Trophoblast cell (in vitro differentiated cells and primary cell): ENCODE measurements around the gene ISLR.

ENCODE experiments used
- DNase-seq, 2 donors: peaks; one replicate each; pipeline ENCODE4 v3.0.0-alpha.2; 2016
- H2AFZ ChIP-seq: 2 replicates; pipeline ENCODE4 v1.6.1; 2013; ENCODE audit warnings: low read length, moderate library complexity, mild to moderate bottlenecking; ENCODE audit not compliant: insufficient read depth, poor library complexity
- H2AK5ac ChIP-seq: 2 replicates; pipeline ENCODE4 v1.6.1; 2013; ENCODE audit warnings: mild to moderate bottlenecking, low read length
- H2BK120ac ChIP-seq: 2 replicates; pipeline ENCODE4 v1.6.1; 2013; ENCODE audit warnings: low read length, mild to moderate bottlenecking, moderate library complexity; ENCODE audit not compliant: insufficient read depth, poor library complexity
- H2BK12ac ChIP-seq: 2 replicates; pipeline ENCODE4 v1.6.1; 2013; ENCODE audit warnings: mild to moderate bottlenecking, low read length, moderate library complexity
- H2BK5ac ChIP-seq: 2 replicates; pipeline ENCODE4 v1.6.1; 2013; ENCODE audit warnings: low read length, low read depth, moderate library complexity, mild to moderate bottlenecking; ENCODE audit not compliant: poor library complexity
- H3K14ac ChIP-seq: 2 replicates; pipeline ENCODE4 v1.6.1; 2013; ENCODE audit warnings: mild to moderate bottlenecking, low read length
- H3K18ac ChIP-seq: 2 replicates; pipeline ENCODE4 v1.6.1; 2013; ENCODE audit warnings: mild to moderate bottlenecking, low read length
- H3K23ac ChIP-seq: 2 replicates; pipeline ENCODE4 v1.6.1; 2013; ENCODE audit warnings: low read length
- H3K27ac ChIP-seq: 2 replicates; pipeline ENCODE4 v1.5.1; 2013; ENCODE audit warnings: low read depth, mild to moderate bottlenecking, inconsistent platforms, low read length, moderate library complexity
- H3K27me3 ChIP-seq: 2 replicates; pipeline ENCODE4 v1.6.1; 2013; ENCODE audit warnings: inconsistent platforms, mild to moderate bottlenecking, low read length, moderate library complexity; ENCODE audit not compliant: insufficient read depth
- H3K36me3 ChIP-seq, 2 experiments: 1 replicate in 1 of 2; 2 replicates in 1 of 2; pipeline ENCODE4 v1.6.1; 2013; ENCODE audit warnings: low read length in 2 of 2, mild to moderate bottlenecking in 2 of 2, moderate library complexity in 1 of 2; ENCODE audit not compliant: insufficient read depth in 2 of 2, control insufficient read depth in 1 of 2
- H3K4ac ChIP-seq: 2 replicates; pipeline ENCODE4 v1.6.1; 2013; ENCODE audit warnings: low read depth, mild to moderate bottlenecking, low read length, moderate library complexity
- H3K4me1 ChIP-seq, 2 experiments: 1 replicate in 1 of 2; 2 replicates in 1 of 2; pipeline ENCODE4 v1.6.1; 2013; ENCODE audit warnings: low read length in 2 of 2, mild to moderate bottlenecking in 2 of 2, moderate library complexity in 1 of 2; ENCODE audit not compliant: insufficient read depth in 2 of 2, control insufficient read depth in 1 of 2
- H3K4me2 ChIP-seq: 2 replicates; pipeline ENCODE4 v1.6.1; 2013; ENCODE audit warnings: inconsistent platforms, mild to moderate bottlenecking, low read length, moderate library complexity
- H3K4me3 ChIP-seq: 2 replicates; pipeline ENCODE4 v1.5.1; 2013; ENCODE audit warnings: mild to moderate bottlenecking, low read depth, low read length, inconsistent platforms
- H3K79me1 ChIP-seq: one replicate; pipeline ENCODE4 v1.6.1; 2013; ENCODE audit warnings: low read length
- H3K79me2 ChIP-seq: 2 replicates; pipeline ENCODE4 v1.6.1; 2013; ENCODE audit warnings: low read length, mild to moderate bottlenecking; ENCODE audit not compliant: control insufficient read depth, insufficient read depth, poor library complexity
- H3K9ac ChIP-seq: 2 replicates; pipeline ENCODE4 v1.6.1; 2013; ENCODE audit warnings: mild to moderate bottlenecking, low read length
- H3K9me3 ChIP-seq: 2 replicates; pipeline ENCODE4 v1.6.1; 2013; ENCODE audit warnings: low read depth, mild to moderate bottlenecking, control low read depth, inconsistent platforms, low read length; ENCODE audit not compliant: insufficient read depth
- H4K12ac ChIP-seq: 2 replicates; pipeline ENCODE4 v1.6.1; 2013; ENCODE audit warnings: low read depth, mild to moderate bottlenecking, low read length, moderate library complexity
- H4K8ac ChIP-seq: 2 replicates; pipeline ENCODE4 v1.6.1; 2013; ENCODE audit warnings: low read depth, mild to moderate bottlenecking, low read length, moderate library complexity
- H4K91ac ChIP-seq: one replicate; pipeline ENCODE4 v1.6.1; 2013; ENCODE audit warnings: low read depth, mild to moderate bottlenecking, low read length, moderate library complexity
- WGBS: extraction: QIAGEN DNeasy Blood & Tissue Kit; methylation state at CpG from one replicate; pipeline ENCODE4 v1.1.7; 2013; ENCODE audit warnings: missing lambda C conversion rate; ENCODE audit not compliant: insufficient read length, insufficient coverage; ENCODE audit errors: extremely low coverage; 5-methylcytosine and 5-hydroxymethylcytosine counted together

ISLR gene

GRCh38 chr15:74170071-74170844, 3.3 kb upstream of the ISLR start:
- no peak overlapping the region for H2BK5ac ChIP-seq
- no CpG with 5 or more reads among the region's 15 CpGs for WGBS
- H2AFZ ChIP-seq: no peak overlapping the region
- H3K79me1 ChIP-seq: no peaks in the 10 kb centered on the region
- no peak overlapping the region for H3K9ac ChIP-seq
- H3K27ac ChIP-seq: no peak overlapping the region
- H4K8ac ChIP-seq: no peak overlapping the region
- H3K23ac ChIP-seq: no peak overlapping the region
- H2BK12ac ChIP-seq: no peak overlapping the region
- H2AK5ac ChIP-seq: no peak overlapping the region
- no peaks in the 10 kb centered on the region for H3K79me2 ChIP-seq
- no peak overlapping the region for H2BK120ac ChIP-seq
- no peaks in the 10 kb centered on the region for H3K4me1 ChIP-seq
- no peak overlapping the region for H3K4me3 ChIP-seq
- no peak overlapping the region for H3K4ac ChIP-seq
- no peaks in the 10 kb centered on the region for H3K9me3 ChIP-seq
- H4K12ac ChIP-seq: no peak overlapping the region
- no peaks in the 10 kb centered on the region for H3K36me3 ChIP-seq
- H3K18ac ChIP-seq: no peak overlapping the region
- no peak for DNase-seq
- H3K14ac ChIP-seq: no peak overlapping the region
- no peak overlapping the region for H3K4me2 ChIP-seq
- H4K91ac ChIP-seq: no peak overlapping the region
- H3K27me3 ChIP-seq: no peaks in the 10 kb centered on the region

DNA sequence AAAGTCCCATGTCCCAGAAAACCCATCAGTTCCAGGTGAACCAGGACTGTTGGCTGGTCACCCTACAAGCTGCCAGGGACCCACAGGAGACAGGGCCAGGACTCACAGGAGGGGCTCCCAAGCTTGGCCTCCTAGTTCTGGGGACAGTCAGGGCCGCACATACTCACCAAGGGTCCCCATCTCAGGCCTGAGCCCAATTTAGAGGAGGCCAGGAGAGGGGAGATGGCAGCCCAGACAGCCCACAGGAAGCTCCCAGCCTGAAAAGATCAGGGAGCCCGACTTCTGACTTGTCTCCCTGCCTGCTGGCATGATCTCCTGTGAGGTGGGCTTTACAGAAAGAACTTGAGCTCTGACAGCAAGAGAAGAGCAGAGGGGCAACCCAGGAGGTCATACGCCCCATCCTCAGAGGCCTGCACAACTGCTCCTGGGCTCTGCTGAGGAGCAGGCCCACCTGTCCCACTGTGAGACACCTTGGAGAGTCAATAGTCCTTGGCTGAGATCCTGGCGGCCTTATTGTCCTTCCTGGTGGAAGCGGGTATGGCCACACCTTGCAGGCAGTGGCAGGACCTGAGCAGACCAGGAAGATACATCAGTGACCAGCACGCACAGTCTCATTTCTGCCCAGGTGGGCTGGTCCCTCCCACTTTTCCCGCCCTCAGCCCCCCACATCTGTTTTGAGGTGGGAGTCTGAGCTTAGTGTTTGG, 2.5 kb upstream of the ISLR start:
- Histone ChIP-seq H2BK12ac (no peak overlapping the region), H4K12ac (no peak overlapping the region), H3K18ac (no peak overlapping the region), H2BK120ac (no peak overlapping the region), H4K91ac (no peak overlapping the region), H2AK5ac (no peak overlapping the region), H2BK5ac (no peak overlapping the region), H3K14ac (no peak overlapping the region), H3K27ac (no peak overlapping the region), H3K9ac (no peak overlapping the region), H3K4me3 (no peak overlapping the region), H3K4me2 (no peak overlapping the region), H4K8ac (no peak overlapping the region), H3K27me3 (no peaks in the 10 kb centered on the region), H2AFZ (no peak overlapping the region), H3K4ac (no peak overlapping the region), H3K9me3 (no peaks in the 10 kb centered on the region), H3K79me1 (no peaks in the 10 kb centered on the region), H3K79me2 (no peaks in the 10 kb centered on the region), H3K4me1 (no peaks in the 10 kb centered on the region), H3K36me3 (no peaks in the 10 kb centered on the region), H3K23ac (no peak overlapping the region)
- no CpG with 5 or more reads among the region's 7 CpGs for WGBS
- DNase-seq: no peak

GRCh38 chr15:74171965-74172541, 1.5 kb upstream of the ISLR start:
- H3K79me1 ChIP-seq: no peaks in the 10 kb centered on the region
- H4K8ac ChIP-seq: no peak overlapping the region
- no peak overlapping the region for H3K14ac ChIP-seq
- H2BK12ac ChIP-seq: no peak overlapping the region
- H3K9me3 ChIP-seq: no peaks in the 10 kb centered on the region
- H4K91ac ChIP-seq: no peak overlapping the region
- no peaks in the 10 kb centered on the region for H3K4me1 ChIP-seq
- no peaks in the 10 kb centered on the region for H3K36me3 ChIP-seq
- no peak overlapping the region for H3K18ac ChIP-seq
- no peak overlapping the region for H3K27ac ChIP-seq
- H3K9ac ChIP-seq: no peak overlapping the region
- no CpG with 5 or more reads among the region's 1 CpG for WGBS
- H2AFZ ChIP-seq: no peak overlapping the region
- H2BK5ac ChIP-seq: no peak overlapping the region
- H3K4me3 ChIP-seq: no peak overlapping the region
- no peak overlapping the region for H3K4ac ChIP-seq
- no peaks in the 10 kb centered on the region for H3K79me2 ChIP-seq
- H3K23ac ChIP-seq: no peak overlapping the region
- no peaks in the 10 kb centered on the region for H3K27me3 ChIP-seq
- DNase-seq: no peak
- no peak overlapping the region for H2AK5ac ChIP-seq
- no peak overlapping the region for H2BK120ac ChIP-seq
- H3K4me2 ChIP-seq: no peak overlapping the region
- no peak overlapping the region for H4K12ac ChIP-seq

GRCh38 chr15:74172701-74173379, 670 bp upstream of the ISLR start:
- WGBS: no CpG with 5 or more reads among the region's 13 CpGs
- no peak overlapping the region for H3K9ac ChIP-seq

More at GRCh38 chr15:74172701-74173379, 670 bp upstream of the ISLR start:
- H3K4me3 ChIP-seq: no peak overlapping the region
- H3K4me2 ChIP-seq: no peak overlapping the region
- no peak overlapping the region for H2AK5ac ChIP-seq
- H3K27me3 ChIP-seq: no peaks in the 10 kb centered on the region
- no peak overlapping the region for H2BK12ac ChIP-seq
- no peak overlapping the region for H2BK120ac ChIP-seq
- DNase-seq: no peak
- H3K27ac ChIP-seq: no peak overlapping the region
- no peaks in the 10 kb centered on the region for H3K79me2 ChIP-seq
- H3K18ac ChIP-seq: no peak overlapping the region
- H3K4me1 ChIP-seq: no peaks in the 10 kb centered on the region
- no peak overlapping the region for H3K23ac ChIP-seq
- H4K91ac ChIP-seq: no peak overlapping the region
- no peaks in the 10 kb centered on the region for H3K79me1 ChIP-seq
- no peaks in the 10 kb centered on the region for H3K36me3 ChIP-seq
- no peak overlapping the region for H3K4ac ChIP-seq
- H2BK5ac ChIP-seq: no peak overlapping the region
- no peak overlapping the region for H4K8ac ChIP-seq
- H3K14ac ChIP-seq: no peak overlapping the region
- no peaks in the 10 kb centered on the region for H3K9me3 ChIP-seq
- no peak overlapping the region for H2AFZ ChIP-seq
- no peak overlapping the region for H4K12ac ChIP-seq
